OCI-LY1 (cell line): ENCODE measurements around the gene ELF2.

ENCODE experiments used
- H2AFZ ChIP-seq: fragments of 200-600 bp; sonication (generic), shearing (Covaris generic); 2 replicates; pipeline ENCODE4 v1.6.0; 2014; ENCODE audit warnings: antibody characterized with exemption, mild to moderate bottlenecking, low read length
- H3F3A ChIP-seq: fragments of 200-600 bp; sonication (generic), shearing (Covaris generic); 2 replicates; pipeline ENCODE4 v1.6.0; 2014; ENCODE audit warnings: mild to moderate bottlenecking, antibody characterized with exemption, low read length, moderate library complexity; ENCODE audit not compliant: insufficient read depth
- H3K27ac ChIP-seq: fragments of 200-600 bp; sonication (generic); 2 replicates; pipeline ENCODE4 v1.5.1; 2014; ENCODE audit warnings: low read length, mixed run types, mild to moderate bottlenecking, low read depth; ENCODE audit not compliant: poor library complexity, severe bottlenecking
- H3K27me3 ChIP-seq: fragments of 200-600 bp; sonication (generic); 2 replicates; pipeline ENCODE4 v1.6.0; 2014; ENCODE audit warnings: antibody characterized with exemption, mild to moderate bottlenecking, low read length, moderate library complexity; ENCODE audit not compliant: insufficient read depth
- H3K36me3 ChIP-seq: fragments of 200-600 bp; sonication (generic); 2 replicates; pipeline ENCODE4 v1.6.1; 2014; ENCODE audit warnings: mild to moderate bottlenecking, antibody characterized with exemption, low read length, moderate library complexity, mixed read lengths; ENCODE audit not compliant: insufficient read depth
- H3K4me1 ChIP-seq: fragments of 200-600 bp; sonication (generic); 2 replicates; pipeline ENCODE4 v1.5.1; 2014; ENCODE audit warnings: mild to moderate bottlenecking, low read length, moderate library complexity; ENCODE audit not compliant: insufficient read depth, severe bottlenecking
- H3K4me2 ChIP-seq: fragments of 200-600 bp; sonication (generic), shearing (Covaris generic); 2 replicates; pipeline ENCODE4 v1.6.1; 2014; ENCODE audit warnings: low read length
- H3K4me3 ChIP-seq: fragments of 200-600 bp; sonication (generic); 2 replicates; pipeline ENCODE4 v1.5.1; 2014; ENCODE audit warnings: low read length, low read depth, mild to moderate bottlenecking, mixed read lengths; ENCODE audit not compliant: poor library complexity, severe bottlenecking
- H3K79me2 ChIP-seq: fragments of 200-600 bp; shearing (Covaris generic); 2 replicates; pipeline ENCODE4 v1.6.1; 2016; ENCODE audit warnings: mixed run types, low read length, mixed read lengths; ENCODE audit not compliant: insufficient read depth
- H3K9ac ChIP-seq: fragments of 200-600 bp; sonication (generic), shearing (Covaris generic); 2 replicates; pipeline ENCODE4 v1.6.1; 2014; ENCODE audit warnings: mild to moderate bottlenecking, low read length, mixed read lengths
- H3K9me2 ChIP-seq: fragments of 200-600 bp; sonication (generic), shearing (Covaris generic); 2 replicates; pipeline ENCODE4 v1.6.1; 2014; ENCODE audit warnings: low read depth, mild to moderate bottlenecking, low read length, mixed read lengths
- H3K9me3 ChIP-seq: fragments of 200-600 bp; shearing (Covaris generic); 2 replicates; pipeline ENCODE4 v1.6.1; 2014; ENCODE audit warnings: low read length, mixed read lengths
- H4K20me1 ChIP-seq: fragments of 200-600 bp; sonication (generic), shearing (Covaris generic); 2 replicates; pipeline ENCODE4 v1.6.0; 2016; ENCODE audit warnings: mild to moderate bottlenecking, low read length; ENCODE audit not compliant: insufficient read depth
- EZH2 ChIP-seq: fragments of 200-600 bp; sonication (generic), shearing (Covaris generic); IDR thresholded peaks from 2 replicates; pipeline ENCODE4 v1.8.0; 2017; ENCODE audit warnings: borderline replicate concordance, mixed run types, mild to moderate bottlenecking, antibody characterized with exemption, low read length, moderate library complexity, mixed read lengths
- TF ChIP-seq, protein P1 (sequence below): fragments of 200-600 bp; sonication (generic), shearing (Covaris generic); IDR thresholded peaks from 2 replicates; pipeline ENCODE4 v1.5.1; 2017; ENCODE audit warnings: mild to moderate bottlenecking, antibody characterized with exemption, low read length, moderate library complexity, mixed read lengths

Gene ELF2

DNA sequence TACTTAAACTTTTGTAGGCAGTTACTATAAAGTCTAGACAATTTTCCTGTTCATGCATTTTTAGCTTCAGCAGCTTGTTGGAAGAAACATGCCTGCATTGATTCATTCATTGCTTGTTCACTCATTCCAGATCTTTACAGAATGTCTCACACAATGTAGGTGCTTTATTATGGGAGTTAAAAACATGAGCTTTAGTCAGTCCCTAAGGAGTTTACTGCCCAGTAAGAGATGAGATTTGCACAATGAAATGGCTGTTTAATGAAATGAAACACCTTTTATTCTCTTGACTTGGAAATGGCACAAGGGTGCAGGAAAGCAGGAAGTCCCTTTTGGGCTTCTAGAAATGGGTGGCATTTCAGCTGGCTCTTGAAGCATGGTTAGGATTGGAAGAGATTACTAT is 158.5 kb downstream of the ELF2 start:
- peak overlapping the region; percentile 50 for H3K4me2 ChIP-seq
- no peaks in the 10 kb centered on the region for H3K9me3 ChIP-seq
- peak overlapping the region; percentile 91 for H3K4me3 ChIP-seq
- no peak overlapping the region for H2AFZ ChIP-seq
- peaks cover 71% of the 10 kb centered on the region for H3K79me2 ChIP-seq
- H3K36me3 ChIP-seq = peaks cover 35% of the 10 kb centered on the region
- no peaks in the 10 kb centered on the region for H3K9me2 ChIP-seq
- peaks cover 43% of the 10 kb centered on the region for H3K4me1 ChIP-seq
- H3K27ac ChIP-seq = no peak overlapping the region
- no peaks in the 10 kb centered on the region for H4K20me1 ChIP-seq
- TF ChIP-seq EZH2 = no peak
- TF ChIP-seq, protein P1, sequence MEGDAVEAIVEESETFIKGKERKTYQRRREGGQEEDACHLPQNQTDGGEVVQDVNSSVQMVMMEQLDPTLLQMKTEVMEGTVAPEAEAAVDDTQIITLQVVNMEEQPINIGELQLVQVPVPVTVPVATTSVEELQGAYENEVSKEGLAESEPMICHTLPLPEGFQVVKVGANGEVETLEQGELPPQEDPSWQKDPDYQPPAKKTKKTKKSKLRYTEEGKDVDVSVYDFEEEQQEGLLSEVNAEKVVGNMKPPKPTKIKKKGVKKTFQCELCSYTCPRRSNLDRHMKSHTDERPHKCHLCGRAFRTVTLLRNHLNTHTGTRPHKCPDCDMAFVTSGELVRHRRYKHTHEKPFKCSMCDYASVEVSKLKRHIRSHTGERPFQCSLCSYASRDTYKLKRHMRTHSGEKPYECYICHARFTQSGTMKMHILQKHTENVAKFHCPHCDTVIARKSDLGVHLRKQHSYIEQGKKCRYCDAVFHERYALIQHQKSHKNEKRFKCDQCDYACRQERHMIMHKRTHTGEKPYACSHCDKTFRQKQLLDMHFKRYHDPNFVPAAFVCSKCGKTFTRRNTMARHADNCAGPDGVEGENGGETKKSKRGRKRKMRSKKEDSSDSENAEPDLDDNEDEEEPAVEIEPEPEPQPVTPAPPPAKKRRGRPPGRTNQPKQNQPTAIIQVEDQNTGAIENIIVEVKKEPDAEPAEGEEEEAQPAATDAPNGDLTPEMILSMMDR = no peak
- no peaks in the 10 kb centered on the region for H3F3A ChIP-seq
- H3K9ac ChIP-seq = no peak overlapping the region
- no peaks in the 10 kb centered on the region for H3K27me3 ChIP-seq

DNA sequence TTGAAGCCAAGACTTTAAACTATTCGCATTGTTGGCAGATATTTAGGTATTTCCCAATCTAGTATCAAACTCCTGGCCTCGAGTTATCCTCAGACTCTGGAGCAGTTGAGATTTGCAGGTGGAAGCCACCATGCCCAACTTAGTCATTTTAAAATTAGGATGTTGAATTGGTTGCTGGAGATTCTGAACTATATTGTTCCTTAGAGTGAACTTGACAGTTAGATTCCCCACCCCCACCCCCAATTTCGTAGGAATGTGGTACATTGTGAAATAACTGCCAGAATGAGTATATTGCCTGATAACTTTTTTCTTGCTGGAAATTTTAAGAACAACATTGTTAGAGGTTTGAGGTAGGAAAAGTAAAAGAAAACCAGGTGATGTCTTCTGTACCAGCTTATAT is 159.2 kb downstream of the ELF2 start:
- peaks cover 65% of the 10 kb centered on the region for H3K79me2 ChIP-seq
- peak overlapping the region; percentile 50 for H3K4me2 ChIP-seq
- peaks cover 31% of the 10 kb centered on the region for H3K36me3 ChIP-seq
- H3K9me3 ChIP-seq = no peaks in the 10 kb centered on the region
- H3K27ac ChIP-seq = no peak overlapping the region
- peak overlapping the region; percentile 91 for H3K4me3 ChIP-seq
- H4K20me1 ChIP-seq = no peaks in the 10 kb centered on the region
- TF ChIP-seq, protein P1 = no peak
- no peak for TF ChIP-seq EZH2
- no peaks in the 10 kb centered on the region for H3K27me3 ChIP-seq
- H3K9ac ChIP-seq = no peak overlapping the region
- no peaks in the 10 kb centered on the region for H3F3A ChIP-seq
- no peaks in the 10 kb centered on the region for H3K9me2 ChIP-seq
- peaks cover 43% of the 10 kb centered on the region for H3K4me1 ChIP-seq
- H2AFZ ChIP-seq = no peak overlapping the region

DNA sequence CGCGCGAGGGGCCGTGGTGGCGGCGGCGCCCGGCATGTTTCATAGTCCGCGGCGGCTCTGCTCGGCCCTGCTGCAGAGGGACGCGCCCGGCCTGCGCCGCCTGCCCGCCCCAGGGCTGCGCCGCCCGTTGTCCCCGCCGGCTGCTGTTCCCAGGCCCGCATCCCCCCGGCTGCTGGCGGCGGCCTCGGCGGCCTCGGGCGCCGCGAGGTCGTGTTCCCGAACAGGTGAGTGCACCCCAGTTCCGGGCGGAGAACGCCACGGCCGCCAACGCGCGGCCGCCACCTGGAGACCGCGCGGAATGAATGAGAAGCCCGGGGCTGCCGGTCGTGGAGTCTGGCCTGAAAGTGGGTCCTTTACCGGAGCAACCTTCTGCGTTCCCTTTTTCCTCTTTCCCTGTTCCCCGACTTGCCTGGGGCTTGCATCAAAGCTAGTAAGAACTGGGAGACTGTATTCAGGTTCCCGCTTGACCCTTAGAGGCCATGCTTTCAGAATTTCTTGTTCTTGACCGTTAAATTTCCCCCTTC is 161.0 kb downstream of the ELF2 start:
- H3K27me3 ChIP-seq = no peaks in the 10 kb centered on the region
- no peak overlapping the region for H2AFZ ChIP-seq
- no peak for TF ChIP-seq EZH2
- TF ChIP-seq, protein P1 = no peak
- peak overlapping the region; percentile 91 for H3K4me3 ChIP-seq
- H3K9me3 ChIP-seq = no peaks in the 10 kb centered on the region
- H3K27ac ChIP-seq = peak overlapping the region; percentile 75
- peaks cover 43% of the 10 kb centered on the region for H3K4me1 ChIP-seq
- no peaks in the 10 kb centered on the region for H4K20me1 ChIP-seq
- H3K4me2 ChIP-seq = peak overlapping the region; percentile 72
- no peaks in the 10 kb centered on the region for H3K9me2 ChIP-seq
- H3K36me3 ChIP-seq = peaks cover 20% of the 10 kb centered on the region
- peak overlapping the region; percentile 93 for H3K9ac ChIP-seq
- peaks cover 48% of the 10 kb centered on the region for H3K79me2 ChIP-seq
- H3F3A ChIP-seq = no peaks in the 10 kb centered on the region
